Keratinocyte (primary cell): ENCODE data around the gene JCAD. TPM values are rescaled to one million over a fixed set of nuclear protein-coding genes. Genes with fewer than 3 reads are reported as not detected.

Experiments
- DNase-seq: peaks from one replicate; pipeline ENCODE4 v3.0.0-alpha.2; 2011; ENCODE audit warnings: low read depth, missing footprints, low spot score
- FAIRE-seq: peaks from 2 replicates; lab custom pipeline; 2011; peaks lifted over from hg19 to GRCh38; lab: Jason Lieb, UNC
- H2AFZ ChIP-seq: 2 replicates; pipeline ENCODE4 v1.6.0; 2012; ENCODE audit warnings: low read length, control low read depth, inconsistent platforms; ENCODE audit not compliant: control insufficient read depth
- H3K27ac ChIP-seq: 2 replicates; pipeline ENCODE4 v1.5.1; 2011; ENCODE audit warnings: low read length; ENCODE audit not compliant: control insufficient read depth, insufficient read depth
- H3K27me3 ChIP-seq: 3 replicates; pipeline ENCODE4 v1.6.0; 2011; ENCODE audit warnings: low read length; ENCODE audit not compliant: control insufficient read depth, insufficient read depth; ENCODE audit errors: extremely low read depth
- H3K36me3 ChIP-seq, 2 experiments: 2 replicates in 1 of 2; 3 replicates in 1 of 2; pipeline ENCODE4 v1.5.1; 2011; ENCODE audit warnings: low read length in 2 of 2, mild to moderate bottlenecking in 1 of 2; ENCODE audit not compliant: control insufficient read depth in 2 of 2, insufficient read depth in 2 of 2; ENCODE audit errors: extremely low read depth in 1 of 2
- H3K4me1 ChIP-seq: 3 replicates; pipeline ENCODE4 v1.5.1; 2011; ENCODE audit warnings: low read length; ENCODE audit not compliant: control insufficient read depth, insufficient read depth; ENCODE audit errors: extremely low read depth
- H3K4me2 ChIP-seq: 3 replicates; pipeline ENCODE4 v1.6.0; 2011; ENCODE audit warnings: low read depth, low read length; ENCODE audit not compliant: control insufficient read depth, insufficient read depth; ENCODE audit errors: extremely low read depth
- H3K4me3 ChIP-seq, 3 experiments: fragments of 200-600 bp in 1 of 3; sonication (generic) in 1 of 3; 2 replicates in 2 of 3; 3 replicates in 1 of 3; pipeline ENCODE4 v1.5.1; 2011 to 2016; ENCODE audit warnings: low read length in 3 of 3, mild to moderate bottlenecking in 3 of 3, control low read depth in 2 of 3, inconsistent platforms in 1 of 3, low read depth in 1 of 3, mixed read lengths in 1 of 3, mixed run types in 1 of 3, moderate library complexity in 1 of 3; ENCODE audit not compliant: control insufficient read depth in 2 of 3, insufficient read depth in 2 of 3; ENCODE audit errors: extremely low read depth in 1 of 3
- H3K79me2 ChIP-seq: 2 replicates; pipeline ENCODE4 v1.6.0; 2012; ENCODE audit warnings: low read length; ENCODE audit not compliant: control insufficient read depth, insufficient read depth
- H3K9ac ChIP-seq: 3 replicates; pipeline ENCODE4 v1.6.0; 2011; ENCODE audit warnings: low read length; ENCODE audit not compliant: control insufficient read depth, insufficient read depth; ENCODE audit errors: extremely low read depth
- H3K9me1 ChIP-seq: 3 replicates; pipeline ENCODE4 v1.6.0; 2011; ENCODE audit warnings: low read length; ENCODE audit not compliant: control insufficient read depth, insufficient read depth; ENCODE audit errors: extremely low read depth
- H3K9me3 ChIP-seq: 2 replicates; pipeline ENCODE4 v1.5.1; 2012; ENCODE audit warnings: low read depth, low read length; ENCODE audit not compliant: control insufficient read depth
- H4K20me1 ChIP-seq: 3 replicates; pipeline ENCODE4 v1.6.0; 2011; ENCODE audit warnings: low read length; ENCODE audit not compliant: control insufficient read depth, insufficient read depth; ENCODE audit errors: extremely low read depth
- CTCF ChIP-seq, 3 experiments: IDR thresholded peaks in 1 of 3; conservative IDR thresholded peaks in 1 of 3; optimal IDR thresholded peaks in 1 of 3; 2 replicates in 2 of 3; 3 replicates in 1 of 3; pipeline versions ENCODE3 to v1.5.1; 2011; ENCODE audit warnings: low read length in 3 of 3, mild to moderate bottlenecking in 3 of 3, moderate library complexity in 2 of 3, control low read depth in 1 of 3, inconsistent platforms in 1 of 3; ENCODE audit not compliant: insufficient read depth in 2 of 3; ENCODE audit errors: extremely low read depth in 1 of 3
- EZH2 ChIP-seq: IDR thresholded peaks from one replicate; pipeline ENCODE4 v1.6.1; 2012; ENCODE audit warnings: inconsistent platforms, mild to moderate bottlenecking, low read length, moderate library complexity
- dilution Hi-C: fragments of 300-500 bp; cut with MboI; formaldehyde crosslinking; loops from one replicate; pipeline ENCODE4 v1.7.0; 2020; ENCODE audit warnings: low sequenced_read_pairs; ENCODE audit not compliant: extremely low pct_ligation_motif_present
- polyA plus RNA-seq, 5 experiments: library from polyadenylated mRNA; depleted of rRNA in 3 of 5; stranded (reverse) in 3 of 5; stranded (forward) in 1 of 5; unstranded in 1 of 5; fragments of >200 nt; gene quantifications; 1 replicate in 1 of 5; 2 replicates in 3 of 5; 3 replicates in 1 of 5; pipeline versions ENCODE4 v1.2.1 to v1.2.3, GENCODE V29; 2011 to 2012; ENCODE audit warnings: missing spikeins in 2 of 5, low read depth in 1 of 5, low replicate concordance in 1 of 5

Gene JCAD
- polyA plus RNA-seq, 1 donor (not counting 4 experiments of a cell fraction or from before 2014, with no cell fraction given): 0.10 TPM

GRCh38 chr10:29976134-29976533 is 83.3 kb downstream of the JCAD start:
- Histone ChIP-seq H3K4me3 (no peak overlapping the region), H3K27ac (no peak overlapping the region), H3K9ac (no peak overlapping the region), H3K9me1 (no peaks in the 10 kb centered on the region), H2AFZ (no peak overlapping the region), H3K4me1 (no peaks in the 10 kb centered on the region), H3K79me2 (no peaks in the 10 kb centered on the region), H3K4me2 (no peak overlapping the region), H3K9me3 (no peaks in the 10 kb centered on the region), H3K27me3 (no peaks in the 10 kb centered on the region), H3K36me3 (no peaks in the 10 kb centered on the region), H4K20me1 (no peaks in the 10 kb centered on the region)
- no peak for TF ChIP-seq CTCF (optimal IDR thresholded peaks at IDR 0.05 in 1 of 3, IDR thresholded peaks at IDR 0.05 in 1 of 3, conservative IDR thresholded peaks at IDR 0.05 in 1 of 3; ENCODE audit: extremely low read depth in 1 of 3, insufficient read depth in 2 of 3, low read length in 3 of 3)
- TF ChIP-seq EZH2: no peak
- FAIRE-seq (no peak), DNase-seq (no peak)
- dilution Hi-C loops: no loop called here

- DNase-seq (no peak), FAIRE-seq (no peak)
- Histone ChIP-seq H3K9me1 (no peaks in the 10 kb centered on the region), H3K36me3 (no peaks in the 10 kb centered on the region), H3K4me2 (no peak overlapping the region), H3K27ac (no peak overlapping the region), H3K79me2 (no peaks in the 10 kb centered on the region), H3K4me1 (no peaks in the 10 kb centered on the region), H2AFZ (no peak overlapping the region), H4K20me1 (no peaks in the 10 kb centered on the region), H3K4me3 (no peak overlapping the region), H3K9ac (no peak overlapping the region), H3K9me3 (no peaks in the 10 kb centered on the region), H3K27me3 (no peaks in the 10 kb centered on the region)
- no peak for TF ChIP-seq EZH2
- TF ChIP-seq CTCF (optimal IDR thresholded peaks at IDR 0.05 in 1 of 3, IDR thresholded peaks at IDR 0.05 in 1 of 3, conservative IDR thresholded peaks at IDR 0.05 in 1 of 3; ENCODE audit: extremely low read depth in 1 of 3, insufficient read depth in 2 of 3, low read length in 3 of 3): no peak
- dilution Hi-C loops: no loop called here
Measured at GRCh38 chr10:29974773-29975172, 84.6 kb downstream of the JCAD start.
